ENCODE measurements around the gene PIK3CD.

GRCh38 chr1:9605946-9606455 is 45.5 kb upstream of the PIK3CD start:
- TF ChIP-seq, protein P1, sequence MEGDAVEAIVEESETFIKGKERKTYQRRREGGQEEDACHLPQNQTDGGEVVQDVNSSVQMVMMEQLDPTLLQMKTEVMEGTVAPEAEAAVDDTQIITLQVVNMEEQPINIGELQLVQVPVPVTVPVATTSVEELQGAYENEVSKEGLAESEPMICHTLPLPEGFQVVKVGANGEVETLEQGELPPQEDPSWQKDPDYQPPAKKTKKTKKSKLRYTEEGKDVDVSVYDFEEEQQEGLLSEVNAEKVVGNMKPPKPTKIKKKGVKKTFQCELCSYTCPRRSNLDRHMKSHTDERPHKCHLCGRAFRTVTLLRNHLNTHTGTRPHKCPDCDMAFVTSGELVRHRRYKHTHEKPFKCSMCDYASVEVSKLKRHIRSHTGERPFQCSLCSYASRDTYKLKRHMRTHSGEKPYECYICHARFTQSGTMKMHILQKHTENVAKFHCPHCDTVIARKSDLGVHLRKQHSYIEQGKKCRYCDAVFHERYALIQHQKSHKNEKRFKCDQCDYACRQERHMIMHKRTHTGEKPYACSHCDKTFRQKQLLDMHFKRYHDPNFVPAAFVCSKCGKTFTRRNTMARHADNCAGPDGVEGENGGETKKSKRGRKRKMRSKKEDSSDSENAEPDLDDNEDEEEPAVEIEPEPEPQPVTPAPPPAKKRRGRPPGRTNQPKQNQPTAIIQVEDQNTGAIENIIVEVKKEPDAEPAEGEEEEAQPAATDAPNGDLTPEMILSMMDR (IDR thresholded peaks at IDR 0.05), result no peak
- TF ChIP-seq POLR2A (IDR thresholded peaks at IDR 0.05), result no peak
- no peak for TF ChIP-seq POLR2AphosphoS5 (IDR thresholded peaks at IDR 0.05)
